SK-N-MC (cell line): ENCODE measurements around the gene KCNJ10.

ENCODE experiments used
- EZH2 ChIP-seq: fragments of 200-600 bp; sonication (generic); IDR thresholded peaks from one replicate; pipeline ENCODE4 v1.6.1; 2017; ENCODE audit warnings: antibody characterized with exemption
- POLR2AphosphoS5 ChIP-seq: IDR thresholded peaks from 2 replicates; pipeline ENCODE4 v1.6.1; 2012; ENCODE audit warnings: mild to moderate bottlenecking, low read depth, low read length, borderline replicate concordance

DNA sequence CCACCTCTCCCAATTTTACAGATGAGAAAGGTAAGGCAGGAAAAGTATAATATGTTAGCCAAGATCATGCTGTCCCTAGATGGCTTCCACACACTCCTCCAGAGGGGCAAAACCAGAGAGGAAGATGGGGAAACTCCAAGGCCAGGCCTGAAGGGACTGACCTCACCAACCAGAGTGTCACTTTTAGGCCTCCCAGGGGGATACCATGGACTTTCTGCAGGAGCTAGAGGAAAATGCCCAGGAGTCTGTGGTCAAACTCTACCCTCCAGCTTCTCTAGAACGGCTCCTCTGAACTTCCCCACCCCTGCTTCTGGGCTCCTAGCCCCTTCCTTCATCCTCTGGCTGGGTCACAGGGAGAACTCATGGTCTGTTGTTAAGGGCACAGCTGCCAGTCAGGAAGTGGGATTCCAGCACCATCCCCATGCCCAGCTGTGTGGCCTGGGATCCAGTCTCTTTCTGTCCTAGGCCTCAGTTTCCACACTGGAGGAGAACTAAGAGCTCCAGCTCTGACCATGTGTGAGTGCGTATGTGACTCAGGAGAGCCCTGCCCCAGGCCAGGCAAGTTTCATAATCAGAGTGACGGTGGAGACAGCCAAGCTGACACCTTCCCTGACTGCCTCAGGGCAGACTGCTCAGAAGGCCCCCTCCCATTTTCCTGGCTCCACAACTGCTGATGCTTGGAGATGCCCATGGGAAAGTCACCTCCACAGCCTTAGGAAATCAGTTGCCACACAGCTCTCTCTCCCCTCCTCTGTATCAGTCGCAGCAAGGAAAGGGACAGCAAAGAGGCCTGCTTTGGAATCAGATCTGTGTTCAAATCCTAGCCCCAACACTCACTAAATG, 26.5 kb upstream of the KCNJ10 start:
- TF ChIP-seq EZH2 (no peak), POLR2AphosphoS5 (no peak)
